GM12801 (cell line): ENCODE measurements around the gene TCF12.

Experiments used
- CTCF ChIP-seq: IDR thresholded peaks from one replicate; pipeline ENCODE4 v1.5.1; 2011; ENCODE audit warnings: control low read depth; ENCODE audit not compliant: insufficient read length; ENCODE audit errors: extremely low read depth

The TCF12 gene

GRCh38 chr15:57156210-57156884 is 237.9 kb downstream of the TCF12 start:
- no peak for TF ChIP-seq CTCF

GRCh38 chr15:57158589-57158988 is 240.1 kb downstream of the TCF12 start:
- TF ChIP-seq CTCF = no peak

- no peak for TF ChIP-seq CTCF
Measured at GRCh38 chr15:57158997-57159668, 240.7 kb downstream of the TCF12 start.

GRCh38 chr15:57159767-57160166 is 241.3 kb downstream of the TCF12 start:
- TF ChIP-seq CTCF = no peak

GRCh38 chr15:57160823-57161560 is 242.5 kb downstream of the TCF12 start:
- no peak for TF ChIP-seq CTCF

GRCh38 chr15:57165992-57166391 is 247.5 kb downstream of the TCF12 start:
- no peak for TF ChIP-seq CTCF

GRCh38 chr15:57167821-57168395 is 249.5 kb downstream of the TCF12 start:
- TF ChIP-seq CTCF = no peak
